HG03342 (cell line): ENCODE data around the gene DLG2.
"Not testable (repeated sequence)": the region's sequence is repeated elsewhere in the genome, so short reads cannot be mapped to it uniquely, and the experiment has no call there.

Experiments
- ATAC-seq: cut with Tn5 transposase; IDR thresholded peaks from one replicate; pipeline ENCODE4 v1.9.1; 2021; ENCODE audit warnings: mild to moderate bottlenecking, moderate library complexity; ENCODE audit not compliant: unreplicated experiment

DLG2 gene

DNA sequence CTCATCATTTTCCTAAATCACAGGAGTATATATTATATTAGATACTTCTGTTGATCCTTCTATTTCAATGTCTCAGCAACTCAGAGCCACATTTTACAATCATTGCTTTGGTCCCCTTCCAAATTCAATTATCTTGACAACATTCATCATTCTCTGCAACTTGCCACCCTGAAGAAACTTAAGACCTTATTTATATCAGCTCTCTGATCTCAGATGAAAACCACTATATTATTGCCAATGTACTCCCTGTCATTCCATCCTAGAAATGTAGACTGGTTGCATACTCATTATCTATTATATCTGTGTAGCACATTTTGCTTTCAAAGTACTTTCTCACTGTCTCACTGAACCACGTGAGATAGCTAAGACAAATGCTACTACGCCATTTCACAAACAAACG, 379.3 kb downstream of the DLG2 start:
- no peak for ATAC-seq

DNA sequence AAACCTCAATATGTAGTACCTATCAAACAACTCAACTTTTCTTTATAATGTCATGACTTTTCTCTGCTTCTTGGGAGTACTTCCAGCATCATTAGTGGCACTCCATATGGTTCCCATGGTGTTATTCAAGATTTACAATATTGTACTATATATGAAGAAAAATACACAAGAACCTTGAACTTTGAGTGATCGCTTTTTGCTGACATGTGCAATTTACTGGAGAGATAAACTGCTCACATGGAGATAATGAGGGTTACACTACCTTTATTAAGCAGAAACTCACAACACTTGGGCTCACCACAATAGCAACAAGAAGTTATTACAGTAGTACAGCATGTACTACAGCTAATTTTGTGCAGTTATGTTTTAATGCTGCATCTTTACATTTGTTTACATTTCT, 388.2 kb downstream of the DLG2 start:
- ATAC-seq = no peak

DNA sequence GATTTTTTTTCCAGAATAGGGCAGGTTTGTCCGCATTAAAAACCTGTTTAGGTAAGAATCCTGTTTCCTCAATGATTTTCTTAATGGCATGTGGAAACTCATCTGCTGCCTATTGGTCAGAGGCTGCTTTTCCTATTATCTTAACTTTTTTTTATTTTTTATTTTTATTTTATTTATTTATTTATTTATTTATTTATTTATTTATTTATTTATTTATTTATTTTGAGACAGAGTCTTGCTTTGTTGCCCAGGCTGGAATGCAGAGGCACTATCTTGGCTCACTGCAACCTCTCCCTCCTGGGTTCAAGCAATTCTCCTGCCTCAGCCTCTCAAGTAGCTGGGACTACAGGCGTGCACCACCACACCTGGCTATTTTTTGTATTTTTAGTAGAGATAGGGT, 389.1 kb downstream of the DLG2 start:
- not testable (repeated sequence) for ATAC-seq

DNA sequence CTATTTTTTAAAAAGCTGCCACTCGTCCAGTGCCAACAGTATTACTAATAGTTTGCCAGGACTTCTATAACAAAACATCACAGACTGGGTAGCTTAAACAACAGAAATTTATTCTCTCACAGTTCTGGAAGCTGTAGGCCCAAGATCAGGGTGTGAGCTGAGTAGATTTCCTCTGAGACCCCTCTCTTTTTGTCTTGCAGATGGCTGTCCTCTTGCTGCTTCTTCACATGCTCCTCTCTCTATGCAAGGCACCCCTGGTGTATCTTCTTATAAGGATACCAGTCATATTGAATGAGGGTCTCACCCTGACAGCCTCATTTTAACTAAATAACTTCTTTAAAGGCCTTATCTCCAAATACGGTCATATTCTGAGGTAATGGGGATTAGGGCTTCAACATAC, 390.9 kb downstream of the DLG2 start:
- ATAC-seq = no peak

DNA sequence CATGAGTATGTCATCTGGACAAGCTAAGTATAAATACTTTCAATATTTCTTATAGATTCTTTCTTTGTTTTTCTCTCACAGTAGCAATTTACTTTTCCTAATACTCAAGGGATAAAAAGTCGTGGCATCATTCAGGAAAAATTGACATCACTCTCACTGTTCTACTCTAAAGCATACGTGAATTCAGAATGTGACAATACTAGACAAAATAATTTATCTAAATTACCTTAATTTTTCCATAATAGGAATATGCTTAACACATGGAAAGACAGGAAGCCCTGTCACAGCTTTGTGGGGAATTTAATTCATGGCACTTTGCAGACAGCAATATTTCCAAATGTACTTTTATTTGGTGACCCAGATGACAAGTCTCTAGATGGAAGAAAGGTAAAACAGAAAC, 394.6 kb downstream of the DLG2 start:
- ATAC-seq = no peak

DNA sequence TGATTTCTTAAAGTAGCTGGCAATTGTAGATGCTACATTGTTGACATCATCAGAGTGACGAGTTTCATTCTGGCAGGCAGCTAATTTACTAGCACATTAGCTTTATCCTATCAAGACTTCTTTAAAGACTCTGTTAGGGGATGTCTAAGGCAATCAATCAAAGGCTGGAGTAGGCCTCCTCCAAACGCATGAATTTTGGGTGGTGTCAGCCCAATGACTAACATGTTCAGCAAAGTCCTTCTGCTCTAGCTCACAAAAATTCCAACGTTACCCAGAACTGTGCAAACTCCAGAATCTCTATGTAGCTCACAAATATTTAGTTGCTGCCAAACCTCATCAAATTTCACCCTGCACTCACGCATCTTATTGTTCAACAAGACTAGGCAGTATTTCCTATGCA, 395.6 kb downstream of the DLG2 start:
- no peak for ATAC-seq

DNA sequence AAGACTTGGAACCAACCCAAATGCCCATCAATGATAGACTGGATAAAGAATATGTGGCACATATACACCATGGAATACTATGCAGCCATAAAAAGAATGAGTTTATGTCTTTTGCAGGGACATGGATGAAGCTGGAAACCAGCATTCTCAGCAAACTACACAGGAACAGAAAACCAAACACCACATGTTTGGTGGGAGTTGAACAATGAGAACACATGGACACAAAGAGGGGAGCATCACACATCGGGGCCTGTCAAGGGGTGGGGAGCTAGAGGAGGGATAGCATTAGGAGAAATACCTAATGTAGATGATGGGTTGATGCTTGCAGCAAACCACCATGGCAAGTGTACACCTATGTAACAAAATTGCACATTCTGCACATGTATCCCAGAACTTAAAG, 397.4 kb downstream of the DLG2 start:
- not testable (repeated sequence) for ATAC-seq

GRCh38 chr11:85196968-85197367, 430.2 kb downstream of the DLG2 start:
- no peak for ATAC-seq

DNA sequence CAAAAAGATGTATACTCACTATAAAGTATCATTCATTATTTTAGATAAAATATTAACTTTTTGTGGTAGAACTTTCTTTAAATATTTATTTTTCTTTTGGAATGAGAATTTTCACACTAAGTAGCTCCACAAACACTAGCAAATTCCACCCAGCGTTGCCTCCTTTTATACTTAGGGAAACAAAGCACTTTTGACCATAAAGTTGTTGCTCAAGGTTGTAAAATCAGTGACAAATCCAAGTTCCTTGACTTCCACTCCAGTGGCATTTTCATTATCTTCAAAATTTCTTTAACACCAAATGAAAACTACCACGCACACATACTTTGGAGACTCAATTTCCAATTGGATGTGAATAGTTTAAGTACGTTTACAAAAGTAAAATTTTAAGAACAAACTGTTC, 431.2 kb downstream of the DLG2 start:
- no peak for ATAC-seq

- no peak for ATAC-seq
Observed at GRCh38 chr11:85187992-85188391, 439.2 kb downstream of the DLG2 start.

DNA sequence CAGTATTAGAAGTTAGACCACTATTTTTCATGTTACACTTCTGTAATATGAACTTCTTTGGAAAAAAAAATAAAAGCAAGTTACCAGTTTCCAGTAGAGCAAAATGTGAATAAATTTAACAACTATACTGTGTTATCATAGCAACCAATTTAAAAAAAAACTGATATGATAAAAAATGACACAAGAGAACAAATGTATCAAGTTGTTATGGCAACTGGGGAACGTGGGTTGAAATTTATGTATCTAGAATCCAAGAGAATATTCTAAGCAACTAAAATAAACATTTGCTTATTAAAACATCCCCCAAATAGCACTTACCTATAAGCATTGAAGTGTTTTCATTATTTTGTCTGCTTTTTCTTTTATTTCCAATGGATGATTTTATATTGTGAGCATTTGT, 442.4 kb downstream of the DLG2 start:
- ATAC-seq = no peak

DNA sequence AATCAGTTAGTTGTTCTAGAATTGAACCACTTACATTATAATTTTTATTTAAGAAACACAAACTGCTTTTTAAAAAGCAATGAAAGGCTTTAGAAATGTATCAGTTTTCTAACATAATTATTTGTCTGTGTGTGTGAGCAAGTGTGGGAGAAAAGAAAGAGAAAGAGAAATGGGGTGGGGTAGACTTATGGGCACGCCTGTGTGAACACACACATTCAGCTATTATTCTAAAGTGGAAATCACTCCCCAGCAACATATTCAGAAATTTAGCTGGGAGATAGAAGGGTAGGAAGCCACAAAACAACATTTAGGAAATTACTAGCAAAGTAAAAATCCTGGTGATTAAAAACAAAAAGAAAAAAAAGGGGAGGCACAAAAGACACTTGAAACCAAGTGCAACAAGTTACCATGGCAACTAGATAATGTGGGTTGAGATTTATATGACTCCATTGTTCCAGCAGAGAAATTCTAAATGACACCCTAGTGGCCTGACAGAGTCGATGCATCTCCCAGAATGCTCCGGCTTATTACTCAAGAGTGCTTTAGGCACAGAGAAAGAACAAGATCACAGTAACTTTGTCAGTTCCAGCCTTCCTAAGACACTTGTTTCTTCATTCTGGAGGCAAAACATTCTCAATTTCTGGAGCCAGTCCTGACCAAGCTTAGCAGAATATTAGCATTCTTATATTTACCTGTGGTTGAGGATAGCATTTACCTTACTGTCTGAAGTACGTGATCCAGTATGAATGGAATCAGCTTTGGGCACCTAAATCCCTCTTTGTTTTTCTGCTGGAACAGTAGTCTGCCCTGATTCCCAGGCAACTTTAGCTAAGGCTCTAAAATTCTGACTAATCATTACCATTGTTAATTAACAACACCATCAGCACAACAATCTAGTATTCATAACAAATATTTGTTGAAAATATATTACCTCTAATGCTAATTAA, 444.4 kb downstream of the DLG2 start:
- peak; percentile 98 for ATAC-seq

DNA sequence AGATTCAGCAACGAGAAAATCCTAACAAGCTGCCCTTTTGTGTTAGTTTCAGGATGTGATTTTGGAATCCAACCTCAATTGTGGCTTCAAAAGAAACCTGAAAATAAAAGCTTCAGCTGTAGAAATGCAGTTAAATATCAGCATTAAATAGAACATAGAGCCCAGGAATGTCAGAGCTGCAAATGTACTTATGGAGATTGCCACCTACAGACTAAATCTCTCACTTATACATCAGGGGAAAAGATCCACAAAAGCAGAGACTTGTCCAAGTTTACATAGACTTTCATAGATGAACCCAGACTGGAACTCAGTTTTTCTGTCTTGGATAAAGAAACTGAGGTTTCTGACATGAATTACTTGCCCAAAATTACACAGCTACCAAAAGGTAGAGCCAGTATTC, 446.6 kb downstream of the DLG2 start:
- ATAC-seq = no peak

- ATAC-seq = no peak
Observed at GRCh38 chr11:85171648-85172257, 455.4 kb downstream of the DLG2 start.

GRCh38 chr11:85170184-85170583, 457.0 kb downstream of the DLG2 start:
- no peak for ATAC-seq

DNA sequence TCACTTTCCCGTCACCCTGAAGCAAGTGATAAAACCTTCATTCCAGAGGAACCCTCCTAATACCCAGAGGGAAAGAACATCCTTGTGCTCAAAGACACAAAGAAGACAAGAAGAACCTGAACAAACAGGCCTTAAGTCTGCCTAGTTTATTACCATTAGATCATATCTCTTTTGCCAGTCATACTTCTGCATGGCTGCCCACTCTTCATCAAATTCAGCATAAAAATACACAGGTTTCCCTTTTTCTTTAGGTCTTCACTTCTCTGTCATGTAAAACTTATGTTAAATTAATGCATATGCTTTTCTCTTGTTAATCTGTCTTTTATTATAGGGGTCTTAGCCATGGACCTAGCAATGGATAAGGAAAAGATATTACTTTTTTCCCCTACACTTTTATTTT, 459.7 kb downstream of the DLG2 start:
- ATAC-seq = no peak

DNA sequence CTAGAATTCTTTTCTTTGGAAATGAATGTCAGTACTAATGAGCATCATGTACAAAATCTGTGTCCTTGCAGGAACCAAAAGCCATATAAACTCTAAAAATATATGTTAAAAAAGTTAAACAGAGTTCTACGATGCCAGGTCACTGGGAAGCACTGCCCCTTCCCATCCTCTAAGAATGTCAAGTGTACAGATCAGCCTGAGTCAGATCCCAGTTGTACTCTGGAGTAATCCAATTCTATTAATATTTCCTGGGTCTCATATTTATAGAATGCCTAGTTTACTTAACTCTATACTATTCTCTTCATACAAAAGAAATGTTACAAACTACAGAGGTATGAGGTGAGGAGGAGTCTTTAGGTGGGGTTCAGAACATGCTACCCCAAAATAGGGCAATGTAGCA, 460.1 kb downstream of the DLG2 start:
- ATAC-seq = no peak

DNA sequence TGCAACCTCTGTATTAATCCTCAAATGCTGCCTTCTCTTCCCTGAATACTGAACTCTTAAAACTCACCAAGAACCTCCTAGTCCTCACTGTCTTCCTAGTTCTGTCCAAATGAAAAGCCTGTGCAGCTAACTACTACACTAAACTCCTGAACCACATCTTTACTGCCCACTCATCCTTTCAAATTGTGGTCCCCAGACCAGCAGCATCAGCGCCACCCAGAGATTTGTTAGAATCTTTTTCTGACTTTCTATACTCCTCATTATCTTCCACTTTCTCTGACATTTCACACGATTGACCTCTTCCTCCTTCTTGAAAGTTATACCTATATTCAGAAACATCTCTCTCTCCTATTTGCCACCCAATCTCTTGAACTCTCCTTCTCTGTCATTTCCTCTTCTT, 461.3 kb downstream of the DLG2 start:
- no peak for ATAC-seq

DNA sequence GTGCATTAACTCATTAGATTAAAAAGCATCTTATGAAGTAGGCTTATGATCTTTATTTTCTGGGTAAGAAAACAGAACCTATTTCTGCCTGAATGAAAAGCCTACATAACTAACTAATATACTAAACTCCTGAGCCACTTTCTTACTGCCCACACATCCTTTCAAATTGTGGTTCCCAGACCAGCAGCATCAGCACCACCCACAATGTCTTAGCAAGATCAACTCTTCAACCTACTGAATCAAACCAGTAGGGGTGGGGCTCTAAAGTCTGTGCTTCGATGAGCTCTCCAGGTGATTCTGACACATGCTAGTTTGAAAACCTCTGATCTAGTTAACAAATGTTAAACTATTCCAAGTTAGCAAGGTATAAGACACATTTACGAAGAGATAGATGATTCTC, 462.4 kb downstream of the DLG2 start:
- no peak for ATAC-seq

- ATAC-seq = no peak
Observed at GRCh38 chr11:85154294-85154693, 472.9 kb downstream of the DLG2 start.

DNA sequence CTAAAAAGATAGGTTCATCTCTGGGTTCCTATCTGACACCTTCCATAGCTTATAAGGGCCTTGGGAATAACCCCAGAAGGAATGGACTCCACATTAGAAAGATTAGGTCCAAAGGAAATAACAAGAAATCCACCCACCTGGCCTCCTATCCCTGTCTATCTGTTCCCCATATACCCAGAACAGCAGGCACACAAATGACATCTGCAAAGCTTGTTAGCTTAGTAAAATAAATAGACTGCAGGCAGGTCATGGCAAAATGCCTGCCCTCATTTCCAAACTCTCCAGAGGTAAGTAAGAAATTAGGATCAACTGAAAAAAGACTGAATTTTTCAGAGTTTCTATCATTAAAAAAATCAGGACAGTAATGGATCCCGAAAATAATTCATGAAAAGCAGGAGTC, 489.5 kb downstream of the DLG2 start:
- ATAC-seq = no peak

DNA sequence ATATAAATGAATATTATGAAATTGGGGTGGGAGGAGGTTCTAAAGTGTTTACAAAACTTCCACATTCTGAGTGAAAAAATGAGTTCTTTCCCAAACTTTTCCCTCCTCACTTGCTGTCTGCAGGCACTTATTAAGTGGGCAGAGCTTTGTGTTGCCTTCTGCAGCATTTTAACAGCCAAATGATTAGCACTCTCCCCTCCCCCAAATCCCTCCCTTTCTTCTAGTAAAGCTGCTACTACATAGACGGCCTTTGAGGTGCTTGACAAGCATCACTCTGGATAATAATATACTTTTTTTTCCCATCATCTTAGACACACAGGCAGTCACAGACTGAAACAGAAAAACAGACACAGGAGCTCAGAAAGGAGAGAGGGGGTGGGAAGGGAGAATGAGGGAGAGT, 493.5 kb downstream of the DLG2 start:
- no peak for ATAC-seq
